ENCODE data around the gene RNF115. TPM values are rescaled to one million over a fixed set of nuclear protein-coding genes. Genes with fewer than 3 reads are reported as not detected.

The RNF115 gene
- total and polyA plus RNA-seq, 7 donors = 3.0 to 41.8 (median 16.6) TPM

GRCh38 chr1:145708063-145708462 lies 115.8 kb downstream of the RNF115 start:
- H3K4me1 ChIP-seq = peaks cover 0 to 10% (median 0%) of the 10 kb centered on the region in 4 donors
- no peak overlapping the region for H3K4me3 ChIP-seq
- no peak overlapping the region for H3K27ac ChIP-seq
- H3K9me3 ChIP-seq = no peaks in the 10 kb centered on the region
- H3K27me3 ChIP-seq = no peaks in the 10 kb centered on the region
- no peak for TF ChIP-seq POLR2A (IDR thresholded peaks at IDR 0.05)
- TF ChIP-seq POLR2AphosphoS5 (IDR thresholded peaks at IDR 0.05) = no peak
- TF ChIP-seq CTCF (IDR thresholded peaks at IDR 0.05) = no peak
- no peak for TF ChIP-seq EP300 (IDR thresholded peaks at IDR 0.05)
- no peak for DNase-seq
- 70 to 74% methylated on average over 7 of the region's 7 CpGs for WGBS, 2 donors
- intact Hi-C loops (cut with DNase I) = no loop called here
- H3K36me3 ChIP-seq = no peaks in the 10 kb centered on the region

GRCh38 chr1:145707183-145707867 lies 116.6 kb downstream of the RNF115 start, which contains the start of gene PDZK1:
Gene PDZK1, minus strand, starts transcription at chr1:145707368. Its CDS starts 19,347 bp downstream, at chr1:145688021.
- Histone ChIP-seq H3K27ac (no peak within 1 kb of the TSS), H3K4me1 (peaks cover 0 to 10% (median 0%) of the 10 kb centered on the region in 4 donors), H3K4me3 (no peak within 1 kb of the TSS), H3K36me3 (no peaks in the 10 kb centered on the region), H3K9me3 (no peaks in the 10 kb centered on the region), H3K27me3 (no peaks in the 10 kb centered on the region)
- TF ChIP-seq EP300 (IDR thresholded peaks at IDR 0.05) = no peak
- no peak for TF ChIP-seq POLR2AphosphoS5 (IDR thresholded peaks at IDR 0.05)
- no peak for TF ChIP-seq POLR2A (IDR thresholded peaks at IDR 0.05)
- TF ChIP-seq CTCF (IDR thresholded peaks at IDR 0.05) = no peak
- 28 to 72% methylated on average over 9 of the region's 9 CpGs for WGBS, 2 donors
- DNase-seq = no peak
- intact Hi-C loops (cut with DNase I) = no loop called here

DNA sequence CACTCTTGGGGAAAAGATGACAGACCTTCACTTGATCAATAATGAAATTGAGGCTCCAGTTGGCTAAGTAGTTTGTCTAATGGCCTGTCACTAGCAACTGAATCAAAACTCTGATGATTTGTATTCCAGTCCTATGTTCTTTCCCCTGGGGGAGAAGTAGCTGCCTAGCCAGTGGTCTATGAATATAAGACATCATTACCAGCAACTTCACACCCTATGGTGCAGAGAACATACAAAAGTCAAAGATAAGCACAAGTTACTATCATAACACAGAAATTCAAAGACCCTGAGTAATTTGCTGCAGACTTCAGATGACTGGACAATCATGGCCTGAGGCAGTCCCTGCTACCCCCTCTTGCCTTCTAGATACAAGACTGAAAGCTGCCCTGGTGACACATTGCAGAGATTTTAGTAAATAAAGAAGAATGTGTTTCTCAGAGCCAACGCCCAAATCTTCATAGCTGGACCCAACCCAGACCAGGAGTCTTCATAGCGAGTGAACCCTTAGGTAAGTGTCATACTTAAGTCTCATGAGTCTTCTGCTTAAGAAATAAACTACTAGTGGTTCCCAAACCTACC lies 117.7 kb downstream of the RNF115 start:
- intact Hi-C loops (cut with DNase I) = no loop called here
- Histone ChIP-seq H3K27ac (no peak overlapping the region), H3K4me3 (no peak overlapping the region), H3K4me1 (peaks cover 0 to 3% (median 0%) of the 10 kb centered on the region in 4 donors), H3K9me3 (no peaks in the 10 kb centered on the region), H3K36me3 (no peaks in the 10 kb centered on the region), H3K27me3 (no peaks in the 10 kb centered on the region)
- 24 to 73% methylated on average over 2 of the region's 2 CpGs for WGBS, 2 donors
- no peak for DNase-seq
- no peak for TF ChIP-seq CTCF (IDR thresholded peaks at IDR 0.05)
- no peak for TF ChIP-seq POLR2A (IDR thresholded peaks at IDR 0.05)
- TF ChIP-seq EP300 (IDR thresholded peaks at IDR 0.05) = no peak

DNA sequence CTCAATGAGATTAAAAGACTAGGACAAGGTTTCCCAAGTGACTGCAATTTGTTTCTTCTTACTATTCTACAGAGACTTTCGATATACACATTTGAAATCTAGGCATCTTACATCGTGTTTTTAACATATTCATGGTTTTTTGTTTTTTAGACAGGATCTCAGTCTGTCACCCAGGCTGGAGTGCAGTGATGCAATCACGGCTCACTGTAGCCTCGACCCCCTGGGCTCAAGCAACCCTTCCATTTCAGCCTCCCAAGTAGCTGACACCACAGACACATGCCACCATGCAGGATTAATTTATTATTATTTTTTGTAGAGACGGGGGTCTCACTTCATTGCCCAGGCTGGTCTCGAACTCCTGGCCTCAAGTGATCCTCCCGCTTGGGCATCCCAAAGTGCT lies 118.3 kb downstream of the RNF115 start:
- no peak for DNase-seq
- H3K27me3 ChIP-seq = no peaks in the 10 kb centered on the region
- TF ChIP-seq CTCF (IDR thresholded peaks at IDR 0.05) (no peak), POLR2A (IDR thresholded peaks at IDR 0.05) (no peak), EP300 (IDR thresholded peaks at IDR 0.05) (no peak), POLR2AphosphoS5 (IDR thresholded peaks at IDR 0.05) (no peak)
- no peaks in the 10 kb centered on the region for H3K36me3 ChIP-seq
- H3K4me1 ChIP-seq = no peaks in the 10 kb centered on the region
- intact Hi-C loops (cut with DNase I) = no loop called here
- H3K27ac ChIP-seq = no peak overlapping the region
- H3K4me3 ChIP-seq = no peak overlapping the region
- H3K9me3 ChIP-seq = no peaks in the 10 kb centered on the region
- 91 to 93% methylated on average over 7 of the region's 7 CpGs for WGBS, 2 donors
